Measurements from ENCODE around the gene CHD2. TPM values are rescaled to one million over a fixed set of nuclear protein-coding genes. Genes with fewer than 3 reads are reported as not detected.
A peak's percentile ranks its signal among the peaks of the same experiment; 100 is the strongest.

CHD2 gene
- total and polyA plus RNA-seq, 4 donors = 13.9 to 90.2 (median 49.4) TPM

DNA sequence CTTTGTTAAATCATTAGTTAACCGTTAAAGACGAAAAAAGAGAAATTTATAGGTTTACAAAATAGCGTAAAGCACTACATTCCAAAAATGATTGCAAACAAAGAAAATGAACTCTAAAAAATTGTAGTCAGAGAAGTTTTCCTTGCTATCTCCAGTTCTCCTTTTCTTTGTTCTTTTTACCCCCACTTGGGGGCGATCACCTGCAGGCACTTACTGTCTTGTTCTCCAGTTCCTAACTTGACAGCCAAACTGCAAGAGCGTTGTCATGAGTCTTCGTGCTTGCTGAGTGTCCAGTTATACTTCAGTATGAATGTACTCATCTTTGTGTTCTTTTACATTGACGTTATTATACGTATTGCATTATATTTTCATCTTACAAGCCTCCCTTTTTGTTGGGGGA lies 54.5 kb downstream of the CHD2 start:
- peaks cover 17 to 82% (median 63%) of the 10 kb centered on the region in 4 donors for H3K36me3 ChIP-seq (ENCODE audit: control insufficient read depth in 4 of 4, insufficient read depth in 3 of 4, low read depth in 1 of 4, low read length in 3 of 4)
- DNase-seq (ENCODE audit: low spot score) = no peak

GRCh38 chr15:92955706-92956105 lies 55.6 kb downstream of the CHD2 start:
- Histone ChIP-seq H3K27me3 (ENCODE audit: control insufficient read depth in 4 of 4, insufficient read depth in 4 of 4, low read length in 3 of 4) (no peaks in the 10 kb centered on the region), H3K4me1 (ENCODE audit: control insufficient read depth in 4 of 4, insufficient read depth in 4 of 4, low read length in 3 of 4) (peaks cover 0 to 4% (median 0%) of the 10 kb centered on the region in 4 donors), H3K9ac (ENCODE audit: low read depth in 1 of 2, low read length in 2 of 2) (no peak overlapping the region), H3K36me3 (ENCODE audit: control insufficient read depth in 4 of 4, insufficient read depth in 3 of 4, low read depth in 1 of 4, low read length in 3 of 4) (peaks cover 13 to 77% (median 56%) of the 10 kb centered on the region in 4 donors), H3K9me3 (ENCODE audit: control insufficient read depth in 4 of 4, low read length in 3 of 4) (no peaks in the 10 kb centered on the region), H3K4me3 (ENCODE audit: low read depth in 1 of 3, low read length in 3 of 3) (no peak overlapping the region), H3K27ac (ENCODE audit: low read depth in 1 of 2, low read length in 2 of 2) (no peak overlapping the region)
- 99% methylated on average over 2 of the region's 2 CpGs for WGBS
- DNase-seq (ENCODE audit: low spot score) = no peak
- no peak for TF ChIP-seq HNF4G (IDR thresholded peaks at IDR 0.05)
- TF ChIP-seq GABPA (IDR thresholded peaks at IDR 0.05 in 1 of 2, conservative IDR thresholded peaks at IDR 0.05 in 1 of 2) = no peak
- no peak for TF ChIP-seq NR2F2 (IDR thresholded peaks at IDR 0.05)
- no peak for TF ChIP-seq TAF1 (conservative IDR thresholded peaks at IDR 0.05)
- TF ChIP-seq REST (IDR thresholded peaks at IDR 0.05) = no peak
- TF ChIP-seq, protein P1, sequence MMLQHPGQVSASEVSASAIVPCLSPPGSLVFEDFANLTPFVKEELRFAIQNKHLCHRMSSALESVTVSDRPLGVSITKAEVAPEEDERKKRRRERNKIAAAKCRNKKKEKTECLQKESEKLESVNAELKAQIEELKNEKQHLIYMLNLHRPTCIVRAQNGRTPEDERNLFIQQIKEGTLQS (IDR thresholded peaks at IDR 0.05) = no peak
- no peak for TF ChIP-seq YY1 (IDR thresholded peaks at IDR 0.05)
- no peak for TF ChIP-seq SP1 (IDR thresholded peaks at IDR 0.05)
- TF ChIP-seq, protein P2, sequence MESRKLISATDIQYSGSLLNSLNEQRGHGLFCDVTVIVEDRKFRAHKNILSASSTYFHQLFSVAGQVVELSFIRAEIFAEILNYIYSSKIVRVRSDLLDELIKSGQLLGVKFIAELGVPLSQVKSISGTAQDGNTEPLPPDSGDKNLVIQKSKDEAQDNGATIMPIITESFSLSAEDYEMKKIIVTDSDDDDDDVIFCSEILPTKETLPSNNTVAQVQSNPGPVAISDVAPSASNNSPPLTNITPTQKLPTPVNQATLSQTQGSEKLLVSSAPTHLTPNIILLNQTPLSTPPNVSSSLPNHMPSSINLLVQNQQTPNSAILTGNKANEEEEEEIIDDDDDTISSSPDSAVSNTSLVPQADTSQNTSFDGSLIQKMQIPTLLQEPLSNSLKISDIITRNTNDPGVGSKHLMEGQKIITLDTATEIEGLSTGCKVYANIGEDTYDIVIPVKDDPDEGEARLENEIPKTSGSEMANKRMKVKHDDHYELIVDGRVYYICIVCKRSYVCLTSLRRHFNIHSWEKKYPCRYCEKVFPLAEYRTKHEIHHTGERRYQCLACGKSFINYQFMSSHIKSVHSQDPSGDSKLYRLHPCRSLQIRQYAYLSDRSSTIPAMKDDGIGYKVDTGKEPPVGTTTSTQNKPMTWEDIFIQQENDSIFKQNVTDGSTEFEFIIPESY (IDR thresholded peaks at IDR 0.05) = no peak
- no peak for TF ChIP-seq JUND (IDR thresholded peaks at IDR 0.05)
- no peak for TF ChIP-seq FOXA2 (IDR thresholded peaks at IDR 0.05)
- no peak for TF ChIP-seq EGR1 (IDR thresholded peaks at IDR 0.05; ENCODE audit: low read depth in 2 of 2)
- no peak for TF ChIP-seq RAD21 (IDR thresholded peaks at IDR 0.05)
- TF ChIP-seq HNF4A (conservative IDR thresholded peaks at IDR 0.05) = no peak
- TF ChIP-seq CTCF (IDR thresholded peaks at IDR 0.05; ENCODE audit: low read depth, low read length, missing input control) = no peak
- TF ChIP-seq MAX (IDR thresholded peaks at IDR 0.05) = no peak

More for the DNA sequence above, 54.5 kb downstream of the CHD2 start:
- Histone ChIP-seq H3K9me3 (ENCODE audit: control insufficient read depth in 4 of 4, low read length in 3 of 4) (peaks cover 2 to 4% (median 3%) of the 10 kb centered on the region in 4 donors), H3K4me1 (ENCODE audit: control insufficient read depth in 4 of 4, insufficient read depth in 4 of 4, low read length in 3 of 4) (peaks cover 0 to 3% (median 0%) of the 10 kb centered on the region in 4 donors), H3K27me3 (ENCODE audit: control insufficient read depth in 4 of 4, insufficient read depth in 4 of 4, low read length in 3 of 4) (no peaks in the 10 kb centered on the region), H3K27ac (ENCODE audit: low read depth in 1 of 2, low read length in 2 of 2) (no peak overlapping the region), H3K9ac (ENCODE audit: low read depth in 1 of 2, low read length in 2 of 2) (no peak overlapping the region), H3K4me3 (ENCODE audit: low read depth in 1 of 3, low read length in 3 of 3) (no peak overlapping the region)
- WGBS = 98% methylated on average over 8 of the region's 8 CpGs
- TF ChIP-seq, protein P1 (IDR thresholded peaks at IDR 0.05) = no peak
- peak in 1 of 2 donors; percentile 8 for TF ChIP-seq RAD21 (IDR thresholded peaks at IDR 0.05)
